ENCODE measurements around the gene NR2F1-AS1.

DNA sequence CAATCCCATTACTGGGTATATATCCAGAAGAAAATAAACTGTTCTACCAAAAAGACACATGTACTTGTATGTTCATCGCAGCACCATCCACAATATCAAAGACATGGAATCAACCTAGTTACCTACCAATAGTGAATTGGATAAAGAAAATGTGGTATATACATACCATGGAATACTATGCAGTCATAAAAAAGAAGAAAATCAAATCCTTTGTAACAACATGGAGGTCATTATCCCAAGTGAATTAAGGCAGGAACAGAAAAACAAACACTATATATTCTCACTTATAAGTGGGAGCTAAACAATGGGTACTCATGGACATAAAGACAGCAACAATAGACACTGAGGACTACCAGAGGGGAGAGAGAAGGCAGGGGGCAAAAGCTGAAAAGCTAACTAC is 67.7 kb downstream of the NR2F1-AS1 start:
- TF ChIP-seq, protein P1, sequence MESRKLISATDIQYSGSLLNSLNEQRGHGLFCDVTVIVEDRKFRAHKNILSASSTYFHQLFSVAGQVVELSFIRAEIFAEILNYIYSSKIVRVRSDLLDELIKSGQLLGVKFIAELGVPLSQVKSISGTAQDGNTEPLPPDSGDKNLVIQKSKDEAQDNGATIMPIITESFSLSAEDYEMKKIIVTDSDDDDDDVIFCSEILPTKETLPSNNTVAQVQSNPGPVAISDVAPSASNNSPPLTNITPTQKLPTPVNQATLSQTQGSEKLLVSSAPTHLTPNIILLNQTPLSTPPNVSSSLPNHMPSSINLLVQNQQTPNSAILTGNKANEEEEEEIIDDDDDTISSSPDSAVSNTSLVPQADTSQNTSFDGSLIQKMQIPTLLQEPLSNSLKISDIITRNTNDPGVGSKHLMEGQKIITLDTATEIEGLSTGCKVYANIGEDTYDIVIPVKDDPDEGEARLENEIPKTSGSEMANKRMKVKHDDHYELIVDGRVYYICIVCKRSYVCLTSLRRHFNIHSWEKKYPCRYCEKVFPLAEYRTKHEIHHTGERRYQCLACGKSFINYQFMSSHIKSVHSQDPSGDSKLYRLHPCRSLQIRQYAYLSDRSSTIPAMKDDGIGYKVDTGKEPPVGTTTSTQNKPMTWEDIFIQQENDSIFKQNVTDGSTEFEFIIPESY (IDR thresholded peaks at IDR 0.05), result no peak
- TF ChIP-seq, protein P2, sequence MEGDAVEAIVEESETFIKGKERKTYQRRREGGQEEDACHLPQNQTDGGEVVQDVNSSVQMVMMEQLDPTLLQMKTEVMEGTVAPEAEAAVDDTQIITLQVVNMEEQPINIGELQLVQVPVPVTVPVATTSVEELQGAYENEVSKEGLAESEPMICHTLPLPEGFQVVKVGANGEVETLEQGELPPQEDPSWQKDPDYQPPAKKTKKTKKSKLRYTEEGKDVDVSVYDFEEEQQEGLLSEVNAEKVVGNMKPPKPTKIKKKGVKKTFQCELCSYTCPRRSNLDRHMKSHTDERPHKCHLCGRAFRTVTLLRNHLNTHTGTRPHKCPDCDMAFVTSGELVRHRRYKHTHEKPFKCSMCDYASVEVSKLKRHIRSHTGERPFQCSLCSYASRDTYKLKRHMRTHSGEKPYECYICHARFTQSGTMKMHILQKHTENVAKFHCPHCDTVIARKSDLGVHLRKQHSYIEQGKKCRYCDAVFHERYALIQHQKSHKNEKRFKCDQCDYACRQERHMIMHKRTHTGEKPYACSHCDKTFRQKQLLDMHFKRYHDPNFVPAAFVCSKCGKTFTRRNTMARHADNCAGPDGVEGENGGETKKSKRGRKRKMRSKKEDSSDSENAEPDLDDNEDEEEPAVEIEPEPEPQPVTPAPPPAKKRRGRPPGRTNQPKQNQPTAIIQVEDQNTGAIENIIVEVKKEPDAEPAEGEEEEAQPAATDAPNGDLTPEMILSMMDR (IDR thresholded peaks at IDR 0.05; ENCODE audit: low read depth, low read length, missing input control), result no peak
- TF ChIP-seq JUND (IDR thresholded peaks at IDR 0.05), result no peak
- TF ChIP-seq, protein P3, sequence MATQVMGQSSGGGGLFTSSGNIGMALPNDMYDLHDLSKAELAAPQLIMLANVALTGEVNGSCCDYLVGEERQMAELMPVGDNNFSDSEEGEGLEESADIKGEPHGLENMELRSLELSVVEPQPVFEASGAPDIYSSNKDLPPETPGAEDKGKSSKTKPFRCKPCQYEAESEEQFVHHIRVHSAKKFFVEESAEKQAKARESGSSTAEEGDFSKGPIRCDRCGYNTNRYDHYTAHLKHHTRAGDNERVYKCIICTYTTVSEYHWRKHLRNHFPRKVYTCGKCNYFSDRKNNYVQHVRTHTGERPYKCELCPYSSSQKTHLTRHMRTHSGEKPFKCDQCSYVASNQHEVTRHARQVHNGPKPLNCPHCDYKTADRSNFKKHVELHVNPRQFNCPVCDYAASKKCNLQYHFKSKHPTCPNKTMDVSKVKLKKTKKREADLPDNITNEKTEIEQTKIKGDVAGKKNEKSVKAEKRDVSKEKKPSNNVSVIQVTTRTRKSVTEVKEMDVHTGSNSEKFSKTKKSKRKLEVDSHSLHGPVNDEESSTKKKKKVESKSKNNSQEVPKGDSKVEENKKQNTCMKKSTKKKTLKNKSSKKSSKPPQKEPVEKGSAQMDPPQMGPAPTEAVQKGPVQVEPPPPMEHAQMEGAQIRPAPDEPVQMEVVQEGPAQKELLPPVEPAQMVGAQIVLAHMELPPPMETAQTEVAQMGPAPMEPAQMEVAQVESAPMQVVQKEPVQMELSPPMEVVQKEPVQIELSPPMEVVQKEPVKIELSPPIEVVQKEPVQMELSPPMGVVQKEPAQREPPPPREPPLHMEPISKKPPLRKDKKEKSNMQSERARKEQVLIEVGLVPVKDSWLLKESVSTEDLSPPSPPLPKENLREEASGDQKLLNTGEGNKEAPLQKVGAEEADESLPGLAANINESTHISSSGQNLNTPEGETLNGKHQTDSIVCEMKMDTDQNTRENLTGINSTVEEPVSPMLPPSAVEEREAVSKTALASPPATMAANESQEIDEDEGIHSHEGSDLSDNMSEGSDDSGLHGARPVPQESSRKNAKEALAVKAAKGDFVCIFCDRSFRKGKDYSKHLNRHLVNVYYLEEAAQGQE (IDR thresholded peaks at IDR 0.05), result no peak
- no peak for TF ChIP-seq RAD21 (IDR thresholded peaks at IDR 0.05)
- no peak for TF ChIP-seq GABPA (IDR thresholded peaks at IDR 0.05 in 1 of 2, conservative IDR thresholded peaks at IDR 0.05 in 1 of 2)
